Vagina (tissue), 2 donors: ENCODE data around the gene TRNAU1AP. TPM values are rescaled to one million over a fixed set of nuclear protein-coding genes. Genes with fewer than 3 reads are reported as not detected.

Experiments
- DNase-seq, 2 donors: peaks; one replicate each; pipeline ENCODE4 v3.0.0-alpha.2; 2017; ENCODE audit errors: extremely low spot score in 2 of 2
- H3K27ac ChIP-seq: fragments of 200-600 bp; sonication (generic); one replicate; pipeline ENCODE4 v1.5.1; 2019
- H3K27me3 ChIP-seq: fragments of 200-600 bp; sonication (generic); one replicate; pipeline ENCODE4 v1.5.1; 2019
- H3K36me3 ChIP-seq, 2 donors: fragments of 200-600 bp; sonication (generic); one replicate each; pipeline ENCODE4 v1.5.1; 2017 to 2019
- H3K4me1 ChIP-seq: fragments of 200-600 bp; sonication (generic); one replicate; pipeline ENCODE4 v1.5.1; 2019
- H3K4me3 ChIP-seq, 2 donors: fragments of 200-600 bp; sonication (generic); 1 replicate in 1 of 2; 2 replicates in 1 of 2; pipeline ENCODE4 v1.5.1; 2016 to 2019
- H3K9me3 ChIP-seq: fragments of 200-600 bp; sonication (generic); one replicate; pipeline ENCODE4 v1.5.1; 2019
- CTCF ChIP-seq, 3 experiments: fragments of 450-650 bp in 2 of 3; fragments of 200-600 bp in 1 of 3; sonication (generic) in 1 of 3; IDR thresholded peaks; one replicate each; pipeline ENCODE4 v1.5.1; 2017 to 2019; ENCODE audit warnings: antibody characterized with exemption in 3 of 3, mild to moderate bottlenecking in 2 of 3, moderate library complexity in 2 of 3
- POLR2A ChIP-seq, 2 donors: fragments of 450-650 bp; IDR thresholded peaks; one replicate each; pipeline ENCODE4 v1.6.1; 2017; ENCODE audit warnings: antibody characterized with exemption in 2 of 2, mild to moderate bottlenecking in 2 of 2, moderate library complexity in 2 of 2
- POLR2AphosphoS5 ChIP-seq, 2 donors: sonication (generic); formaldehyde crosslinking; IDR thresholded peaks; one replicate each; pipeline ENCODE4 v1.9.0; 2017; ENCODE audit warnings: antibody characterized with exemption in 2 of 2, mild to moderate bottlenecking in 2 of 2, low read depth in 1 of 2; ENCODE audit not compliant: insufficient read depth in 1 of 2
- intact Hi-C: fragments of 100-400 bp; cut with DNase I; formaldehyde crosslinking; loops from one replicate; pipeline ENCODE4 v1.15.1; 2023
- total RNA-seq: library from RNA; depleted of rRNA; stranded (reverse); fragments of >200 nt; gene quantifications from one replicate; pipeline ENCODE4 v1.2.3, GENCODE V29; 2016

Gene TRNAU1AP
- total RNA-seq, 1 donor from 2014 or later, result 14.0 TPM

GRCh38 chr1:28507247-28507645 is 45.6 kb upstream of the TRNAU1AP start:
- H3K27ac ChIP-seq, result peak overlapping the region; percentile 72
- intact Hi-C loops, result loop anchor here (10.0 kb wide), 1 partner anchor 92 kb away; no protein-coding TSS in a partner anchor
- DNase-seq, result no peak
- no peaks in the 10 kb centered on the region for H3K9me3 ChIP-seq
- TF ChIP-seq POLR2A (IDR thresholded peaks at IDR 0.05) (no peak), CTCF (IDR thresholded peaks at IDR 0.05) (no peak), POLR2AphosphoS5 (IDR thresholded peaks at IDR 0.05; ENCODE audit: insufficient read depth in 1 of 2, low read depth in 1 of 2) (no peak)
- H3K4me3 ChIP-seq, result peak overlapping the region; percentile 72 to 82
- peaks cover 48% of the 10 kb centered on the region for H3K4me1 ChIP-seq
- H3K36me3 ChIP-seq, result peaks cover 0 to 45% of the 10 kb centered on the region in 2 donors
- no peaks in the 10 kb centered on the region for H3K27me3 ChIP-seq

- intact Hi-C loops, result loop anchor here (10.0 kb wide), 1 partner anchor 93 kb away; no protein-coding TSS in a partner anchor
- DNase-seq, result no peak
- Histone ChIP-seq H3K9me3 (no peaks in the 10 kb centered on the region), H3K4me1 (peaks cover 54% of the 10 kb centered on the region), H3K36me3 (peaks cover 0 to 51% of the 10 kb centered on the region in 2 donors), H3K27ac (peak overlapping the region; percentile 72), H3K4me3 (peak overlapping the region; percentile 72 to 82), H3K27me3 (no peaks in the 10 kb centered on the region)
- TF ChIP-seq CTCF (IDR thresholded peaks at IDR 0.05) (no peak), POLR2AphosphoS5 (IDR thresholded peaks at IDR 0.05; ENCODE audit: insufficient read depth in 1 of 2, low read depth in 1 of 2) (no peak), POLR2A (IDR thresholded peaks at IDR 0.05) (no peak)
Observed at GRCh38 chr1:28507646-28508434, 45.0 kb upstream of the TRNAU1AP start.

- H3K27me3 ChIP-seq, result no peaks in the 10 kb centered on the region
- peak overlapping the region; percentile 72 for H3K27ac ChIP-seq
- H3K36me3 ChIP-seq, result peaks cover 0 to 57% of the 10 kb centered on the region in 2 donors
- intact Hi-C loops, result loop anchor here (10.0 kb wide), 1 partner anchor 94 kb away; no protein-coding TSS in a partner anchor
- peaks cover 59% of the 10 kb centered on the region for H3K4me1 ChIP-seq
- no peak for DNase-seq
- H3K4me3 ChIP-seq, result peak overlapping the region; percentile 72 to 82
- no peaks in the 10 kb centered on the region for H3K9me3 ChIP-seq
- no peak for TF ChIP-seq POLR2AphosphoS5 (IDR thresholded peaks at IDR 0.05; ENCODE audit: insufficient read depth in 1 of 2, low read depth in 1 of 2)
- TF ChIP-seq CTCF (IDR thresholded peaks at IDR 0.05), result no peak
- TF ChIP-seq POLR2A (IDR thresholded peaks at IDR 0.05), result no peak
Observed at GRCh38 chr1:28508435-28508754, 44.5 kb upstream of the TRNAU1AP start.

- Histone ChIP-seq H3K4me1 (peaks cover 60% of the 10 kb centered on the region), H3K27ac (peak overlapping the region; percentile 6), H3K4me3 (peak overlapping the region; percentile 2 to 4), H3K36me3 (peaks cover 0 to 70% of the 10 kb centered on the region in 2 donors), H3K27me3 (no peaks in the 10 kb centered on the region), H3K9me3 (no peaks in the 10 kb centered on the region)
- DNase-seq, result no peak
- no peak for TF ChIP-seq POLR2A (IDR thresholded peaks at IDR 0.05)
- TF ChIP-seq POLR2AphosphoS5 (IDR thresholded peaks at IDR 0.05; ENCODE audit: insufficient read depth in 1 of 2, low read depth in 1 of 2), result no peak
- no peak for TF ChIP-seq CTCF (IDR thresholded peaks at IDR 0.05)
- intact Hi-C loops, result loop anchor here (5.0 to 10.0 kb wide), 3 partner anchors 95 to 678 kb away; no protein-coding TSS in a partner anchor
Observed at GRCh38 chr1:28509705-28510272, 43.1 kb upstream of the TRNAU1AP start.
